GDM1 (cell line): Measurements from ENCODE around the gene KIRREL3.

Source experiments
- DNase-seq: peaks from one replicate; lab custom pipeline; 2025; lab: John Stamatoyannopoulos, UW

KIRREL3 gene

GRCh38 chr11:126781942-126782341, 218.6 kb downstream of the KIRREL3 start:
- DNase-seq: no peak

GRCh38 chr11:126776119-126776518, 224.5 kb downstream of the KIRREL3 start:
- DNase-seq: no peak

GRCh38 chr11:126772267-126772666, 228.3 kb downstream of the KIRREL3 start:
- DNase-seq: no peak

- no peak for DNase-seq
Measured at GRCh38 chr11:126768702-126769101, 231.9 kb downstream of the KIRREL3 start.

GRCh38 chr11:126766440-126766839, 234.1 kb downstream of the KIRREL3 start:
- DNase-seq: no peak

- DNase-seq: no peak
Measured at GRCh38 chr11:126765196-126765595, 235.4 kb downstream of the KIRREL3 start.

GRCh38 chr11:126764231-126764630, 236.3 kb downstream of the KIRREL3 start:
- DNase-seq: no peak

GRCh38 chr11:126756855-126757254, 243.7 kb downstream of the KIRREL3 start:
- no peak for DNase-seq

- DNase-seq: no peak
Measured at GRCh38 chr11:126756421-126756820, 244.1 kb downstream of the KIRREL3 start.

GRCh38 chr11:126755526-126755925, 245.0 kb downstream of the KIRREL3 start:
- no peak for DNase-seq

GRCh38 chr11:126754591-126755426, 245.8 kb downstream of the KIRREL3 start:
- DNase-seq: no peak

GRCh38 chr11:126753990-126754389, 246.6 kb downstream of the KIRREL3 start:
- DNase-seq: no peak

GRCh38 chr11:126751242-126751641, 249.3 kb downstream of the KIRREL3 start:
- no peak for DNase-seq

GRCh38 chr11:126748793-126749192, 251.8 kb downstream of the KIRREL3 start:
- no peak for DNase-seq

- no peak for DNase-seq
Measured at GRCh38 chr11:126748100-126748791, 252.3 kb downstream of the KIRREL3 start.

- DNase-seq: no peak
Measured at GRCh38 chr11:126747315-126747714, 253.3 kb downstream of the KIRREL3 start.

GRCh38 chr11:126746443-126746842, 254.1 kb downstream of the KIRREL3 start:
- no peak for DNase-seq

GRCh38 chr11:126744699-126745098, 255.9 kb downstream of the KIRREL3 start:
- DNase-seq: no peak

- DNase-seq: no peak
Measured at GRCh38 chr11:126743628-126744027, 256.9 kb downstream of the KIRREL3 start.

- no peak for DNase-seq
Measured at GRCh38 chr11:126742582-126742981, 258.0 kb downstream of the KIRREL3 start.

- no peak for DNase-seq
Measured at GRCh38 chr11:126740846-126741245, 259.7 kb downstream of the KIRREL3 start.

- no peak for DNase-seq
Measured at GRCh38 chr11:126739499-126740145, 260.9 kb downstream of the KIRREL3 start.
